Testis (tissue), 2 donors: ENCODE data around the gene NLRP3.

Source experiments
- CTCF ChIP-seq, 3 experiments: fragments of 450-650 bp in 2 of 3; fragments of 200-600 bp in 1 of 3; sonication (generic) in 1 of 3; IDR thresholded peaks; one replicate each; pipeline ENCODE4 v1.5.1; 2016 to 2019; ENCODE audit warnings: antibody characterized with exemption in 3 of 3, mild to moderate bottlenecking in 2 of 3, moderate library complexity in 1 of 3
- POLR2A ChIP-seq: fragments of 450-650 bp; IDR thresholded peaks from one replicate; pipeline ENCODE4 v1.6.1; 2017; ENCODE audit warnings: antibody characterized with exemption, mild to moderate bottlenecking, moderate library complexity

- TF ChIP-seq POLR2A (no peak), CTCF (IDR thresholded peaks at IDR 0.05) (no peak)
These were observed 14.5 kb upstream of the NLRP3 start for GRCh38 chr1:247401310-247402119.
